A375 (cell line): ENCODE measurements around the gene ACLY. TPM values are rescaled to one million over a fixed set of nuclear protein-coding genes. Genes with fewer than 3 reads are reported as not detected.

Source experiments
- small RNA-seq: library from RNA; depleted of rRNA; stranded (forward); fragments of <200 nt; gene quantifications from one replicate; pipeline ENCODE3, GENCODE V24; 2014
- total RNA-seq: library from RNA; depleted of rRNA; stranded (reverse); fragments of >200 nt; shearing (Covaris generic); gene quantifications from 2 replicates; pipeline ENCODE4 v1.2.3, GENCODE V29; 2014; rRNA removed

Gene ACLY
- total RNA-seq = 124 and 136 TPM in 2 replicates

DNA sequence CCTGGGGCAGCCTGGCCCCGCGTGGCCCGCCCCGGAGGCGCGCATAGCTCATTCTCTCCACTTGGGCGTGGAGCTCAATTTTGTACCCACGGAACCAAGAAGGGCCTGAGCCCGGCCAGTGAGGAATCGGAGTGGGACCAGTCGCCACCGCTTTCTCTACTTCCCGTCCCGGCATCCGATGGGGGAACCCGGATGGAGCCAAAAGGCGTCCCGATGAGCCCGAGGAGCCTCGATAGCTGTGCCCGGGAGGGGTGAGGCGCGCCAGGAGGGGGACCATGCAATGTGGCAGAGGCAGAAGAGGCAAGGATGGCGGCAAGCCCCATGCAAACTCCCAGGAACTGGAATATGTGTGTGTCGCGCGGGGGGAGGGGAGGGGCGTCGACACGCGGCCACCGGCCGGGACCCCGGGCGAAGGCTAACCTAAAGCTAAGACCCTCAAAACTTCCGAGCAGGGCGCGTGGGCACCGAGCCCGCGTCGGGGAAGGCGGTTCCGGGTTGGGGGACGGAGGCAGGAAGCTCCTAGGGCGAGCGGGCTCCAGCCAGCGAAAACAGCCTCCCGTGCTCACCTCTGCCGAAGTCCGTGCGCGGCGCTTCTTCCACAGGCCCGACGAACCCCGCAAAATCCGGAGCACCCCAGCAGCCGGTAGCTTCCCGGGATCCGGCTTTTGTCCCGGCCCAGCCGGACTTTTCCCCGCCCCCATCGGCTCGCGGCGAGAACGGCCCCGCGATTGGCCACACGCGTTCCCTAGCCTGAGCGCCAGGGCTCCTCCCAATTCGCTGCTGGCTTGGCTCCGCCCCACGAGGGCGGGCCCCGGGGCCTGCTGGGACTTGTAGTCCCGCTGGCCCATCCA, at the start of gene ACLY:
TSS of gene ACLY (minus strand) at position 638 of the 851 bp plus-strand sequence. CDS start 5,078 bp downstream, outside the sequence.

GRCh38 chr17:41966463-41967140, 47.9 kb upstream of the ACLY start, which contains the start of gene CNP:
Gene CNP (plus strand): TSS chr17:41966795. CDS start chr17:41966885, 90 bp downstream.

GRCh38 chr17:41930009-41930832, 11.5 kb upstream of the ACLY start, which contains the start of gene ODAD4:
Gene ODAD4 (plus strand): TSS chr17:41930617. CDS start chr17:41930724, 107 bp downstream.

DNA sequence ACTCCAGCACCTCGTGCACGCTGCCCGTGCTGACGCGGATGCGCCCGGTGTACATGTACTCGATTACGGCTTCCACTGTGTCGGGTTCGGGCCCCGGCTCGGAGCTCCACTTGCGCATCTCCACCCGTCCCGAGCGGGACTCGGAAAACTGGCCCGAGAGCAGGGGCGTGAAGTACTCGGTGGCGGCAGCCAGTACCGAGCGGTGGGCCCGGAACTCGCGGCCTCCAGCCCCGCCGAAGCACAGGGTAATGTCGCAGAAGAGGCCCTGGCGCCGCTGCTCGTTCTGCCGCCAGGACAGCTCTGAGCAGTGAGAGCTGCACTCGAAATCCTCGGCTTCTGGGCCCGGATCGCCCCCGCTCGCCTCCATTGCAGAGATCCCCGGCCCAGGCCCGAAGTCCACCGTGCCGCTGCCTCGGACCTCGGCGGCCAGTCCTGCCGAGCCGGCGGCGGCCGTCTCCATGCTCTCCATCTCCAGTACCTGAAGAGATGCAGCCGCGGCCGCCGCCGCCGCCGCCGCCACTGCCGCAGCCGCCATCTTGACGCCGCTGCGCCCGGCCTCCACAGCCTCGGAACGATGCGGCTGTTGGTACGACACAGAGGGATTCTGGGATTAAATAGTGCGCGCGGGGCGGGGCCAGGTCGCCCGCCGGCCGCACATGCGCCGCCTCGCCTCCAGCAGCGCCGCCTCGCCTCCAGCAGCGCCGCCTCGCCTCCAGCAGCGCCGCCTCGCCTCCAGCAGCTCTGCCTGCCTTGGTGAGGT, 53.7 kb downstream of the ACLY start, which contains the start of gene KLHL11:
TSS of gene KLHL11 (minus strand) at position 588 of the 760 bp plus-strand sequence. CDS start at position 535, 53 bp downstream.

GRCh38 chr17:41837761-41838538, 80.8 kb downstream of the ACLY start, which contains the start of gene KLHL10:
Gene KLHL10 (plus strand): TSS chr17:41837825. CDS start chr17:41837933, 108 bp downstream.

DNA sequence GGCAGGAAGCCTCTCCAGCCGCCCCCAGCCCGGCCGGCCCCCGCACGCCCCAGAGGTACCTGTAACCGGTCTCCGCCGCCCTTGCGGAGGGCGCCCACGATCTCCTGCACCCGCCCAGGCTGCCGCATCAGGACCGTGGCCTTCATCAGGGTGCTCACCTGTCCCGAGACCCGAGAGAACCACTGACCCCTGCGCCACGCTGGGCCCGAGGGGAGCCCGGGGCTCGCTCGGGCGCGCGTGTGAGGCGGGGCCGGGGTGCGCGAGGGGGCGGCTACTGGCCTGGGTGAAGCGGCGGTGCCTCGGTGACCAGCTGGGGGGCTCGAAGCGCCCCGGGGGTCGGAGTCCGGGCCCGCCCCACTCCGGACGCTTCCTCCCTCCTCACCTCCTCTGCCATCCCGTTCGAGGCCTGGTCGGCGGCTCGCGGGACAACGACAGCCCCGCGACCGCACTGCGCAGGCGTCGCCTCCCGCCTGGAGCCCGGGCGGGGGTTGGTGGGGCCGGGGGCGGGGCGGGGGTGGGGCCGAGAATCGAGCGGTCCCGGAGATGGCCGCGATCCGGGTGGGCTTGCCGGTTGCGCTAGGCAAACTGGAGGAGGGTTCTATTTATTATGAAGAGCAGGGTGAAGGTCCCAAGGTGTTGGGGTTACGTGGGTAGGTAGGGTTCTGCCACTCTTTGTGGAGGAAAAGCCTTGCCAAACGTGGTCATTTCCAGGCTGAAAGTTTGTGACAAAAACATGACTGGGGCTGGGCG, 82.8 kb downstream of the ACLY start, which contains the start of gene NT5C3B:
TSS of gene NT5C3B (minus strand) at position 433 of the 750 bp plus-strand sequence. CDS start at position 394, 39 bp downstream.

Small RNA genes lying within 50 kb of the gene (small RNA-seq; reads per million reads assigned to genes)
- not detected for gene AC125257.2

Other genes starting within 250 kb of the ACLY start
- gene EIF1, start 230.1 kb downstream of the ACLY start, total RNA-seq = 130 and 141 TPM in 2 replicates
- not detected in 2 replicates for gene GAST, start 206.6 kb downstream of the ACLY start, total RNA-seq
- gene HAP1, start 184.3 kb downstream of the ACLY start, total RNA-seq = 0.15 TPM in 1 of 2 replicates, not detected in the other
- gene JUP, start 132.2 kb downstream of the ACLY start, total RNA-seq = 5.9 and 6.1 TPM in 2 replicates
- 53.4 and 66.4 TPM in 2 replicates for gene P3H4, start 107.0 kb downstream of the ACLY start, total RNA-seq
- 259 and 283 TPM in 2 replicates for gene FKBP10, start 105.9 kb downstream of the ACLY start, total RNA-seq
- 85.6 and 94.7 TPM in 2 replicates for gene NT5C3B, start 82.7 kb downstream of the ACLY start, total RNA-seq
- gene KLHL10, start 81.1 kb downstream of the ACLY start, total RNA-seq = not detected in 2 replicates
- 25.5 and 26.7 TPM in 2 replicates for gene KLHL11, start 53.5 kb downstream of the ACLY start, total RNA-seq
- gene ODAD4, start 11.7 kb upstream of the ACLY start, total RNA-seq = 7.9 and 9.4 TPM in 2 replicates
- 162 and 173 TPM in 2 replicates for gene CNP, start 47.8 kb upstream of the ACLY start, total RNA-seq
- 129 and 133 TPM in 2 replicates for gene DNAJC7, start 98.5 kb upstream of the ACLY start, total RNA-seq
- gene NKIRAS2, start 101.1 kb upstream of the ACLY start, total RNA-seq = 81.9 and 82.1 TPM in 2 replicates
- 2.9 and 3.2 TPM in 2 replicates for gene C17orf113, start 131.7 kb upstream of the ACLY start, total RNA-seq
- 0.11 TPM in 1 of 2 replicates, not detected in the other for gene ZNF385C, start 179.5 kb upstream of the ACLY start, total RNA-seq
- gene DHX58, start 193.8 kb upstream of the ACLY start, total RNA-seq = 7.0 and 7.7 TPM in 2 replicates
- 23.5 and 36.3 TPM in 2 replicates for gene KAT2A, start 202.4 kb upstream of the ACLY start, total RNA-seq
- 0.08 TPM in 1 of 2 replicates, not detected in the other for gene HSPB9, start 203.9 kb upstream of the ACLY start, total RNA-seq
- 108 and 130 TPM in 2 replicates for gene RAB5C, start 236.0 kb upstream of the ACLY start, total RNA-seq